ENCODE measurements around the gene SMARCB1. TPM values are rescaled to one million over a fixed set of nuclear protein-coding genes. Genes with fewer than 3 reads are reported as not detected.

SMARCB1 gene
- total RNA-seq, 2 donors from 2014 or later, result 41.4 to 45.9 TPM

DNA sequence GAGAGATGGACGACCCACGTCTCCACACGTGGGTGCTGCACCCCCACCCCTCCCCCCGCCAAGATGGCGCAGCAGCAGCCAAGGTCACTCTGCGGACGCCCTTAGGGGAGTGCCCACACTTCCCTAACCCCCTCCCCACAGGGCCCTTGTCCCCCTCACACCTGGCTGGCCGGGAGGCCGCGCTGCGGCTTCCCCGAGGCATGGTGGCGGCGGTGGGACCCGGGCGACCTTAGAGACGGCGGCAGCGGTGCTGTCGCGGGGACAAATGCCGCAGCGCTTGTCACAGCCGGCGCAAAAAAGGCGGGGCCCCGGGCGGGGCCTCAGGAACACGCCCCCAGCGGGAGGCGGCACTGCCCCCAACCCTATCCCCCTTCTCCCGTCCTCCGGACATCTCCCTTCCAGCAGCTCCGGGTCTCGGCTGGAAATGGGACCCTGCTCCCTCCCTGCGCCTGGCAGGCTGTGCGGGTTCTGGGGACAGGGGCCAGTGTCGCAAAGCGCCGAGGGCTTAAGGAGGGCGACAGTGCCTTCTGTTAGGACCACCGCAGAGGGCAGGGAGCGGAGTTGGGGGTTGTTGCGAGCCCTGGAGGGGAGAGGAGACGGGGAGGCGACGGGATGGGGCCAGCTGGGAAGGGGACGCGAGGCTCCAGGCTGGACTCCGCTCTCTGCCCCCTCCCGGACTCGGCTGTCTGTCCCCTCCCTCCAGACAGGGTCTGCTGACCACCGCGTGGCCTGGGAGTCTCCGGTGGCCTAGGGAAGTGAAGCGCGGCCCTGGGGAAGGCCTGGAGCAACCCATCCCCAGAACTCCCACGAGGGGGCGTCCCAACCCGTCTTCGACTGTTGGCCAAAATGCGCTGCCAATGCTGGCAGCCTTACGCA, 18.9 kb upstream of the SMARCB1 start, which contains the start of gene CHCHD10:
Gene CHCHD10, minus strand, starts transcription at position 300 of the 876 bp plus-strand sequence. Its CDS starts 98 bp downstream, at position 202.
- Histone ChIP-seq H3K4me3 (peak within 1 kb of the TSS; percentile 72 to 74), H3K27me3 (no peaks in the 10 kb centered on the region), H3K4me1 (peaks cover 0 to 60% of the 10 kb centered on the region in 2 donors), H3K27ac (peak within 1 kb of the TSS; percentile 92 to 97), H3K36me3 (peaks cover 17% of the 10 kb centered on the region), H3K9me3 (no peaks in the 10 kb centered on the region)
- DNase-seq (ENCODE audit: low spot score), result peak; percentile 87
- TF ChIP-seq, protein P1, sequence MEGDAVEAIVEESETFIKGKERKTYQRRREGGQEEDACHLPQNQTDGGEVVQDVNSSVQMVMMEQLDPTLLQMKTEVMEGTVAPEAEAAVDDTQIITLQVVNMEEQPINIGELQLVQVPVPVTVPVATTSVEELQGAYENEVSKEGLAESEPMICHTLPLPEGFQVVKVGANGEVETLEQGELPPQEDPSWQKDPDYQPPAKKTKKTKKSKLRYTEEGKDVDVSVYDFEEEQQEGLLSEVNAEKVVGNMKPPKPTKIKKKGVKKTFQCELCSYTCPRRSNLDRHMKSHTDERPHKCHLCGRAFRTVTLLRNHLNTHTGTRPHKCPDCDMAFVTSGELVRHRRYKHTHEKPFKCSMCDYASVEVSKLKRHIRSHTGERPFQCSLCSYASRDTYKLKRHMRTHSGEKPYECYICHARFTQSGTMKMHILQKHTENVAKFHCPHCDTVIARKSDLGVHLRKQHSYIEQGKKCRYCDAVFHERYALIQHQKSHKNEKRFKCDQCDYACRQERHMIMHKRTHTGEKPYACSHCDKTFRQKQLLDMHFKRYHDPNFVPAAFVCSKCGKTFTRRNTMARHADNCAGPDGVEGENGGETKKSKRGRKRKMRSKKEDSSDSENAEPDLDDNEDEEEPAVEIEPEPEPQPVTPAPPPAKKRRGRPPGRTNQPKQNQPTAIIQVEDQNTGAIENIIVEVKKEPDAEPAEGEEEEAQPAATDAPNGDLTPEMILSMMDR (IDR thresholded peaks at IDR 0.05), result peak; percentile 79 to 91

GRCh38 chr22:23769321-23769965, 17.3 kb upstream of the SMARCB1 start:
- TF ChIP-seq, protein P1 (IDR thresholded peaks at IDR 0.05), result no peak
- Histone ChIP-seq H3K4me3 (no peak overlapping the region), H3K27ac (peak overlapping the region in 1 of 2 donors; percentile 97), H3K27me3 (no peaks in the 10 kb centered on the region), H3K9me3 (no peaks in the 10 kb centered on the region), H3K36me3 (peaks cover 17% of the 10 kb centered on the region), H3K4me1 (peaks cover 0 to 60% of the 10 kb centered on the region in 2 donors)
- no peak for DNase-seq (ENCODE audit: low spot score)

GRCh38 chr22:23772315-23772648, 14.5 kb upstream of the SMARCB1 start:
- Histone ChIP-seq H3K4me3 (peak overlapping the region; percentile 41 to 56), H3K27me3 (no peaks in the 10 kb centered on the region), H3K9me3 (no peaks in the 10 kb centered on the region), H3K4me1 (peaks cover 0 to 56% of the 10 kb centered on the region in 2 donors), H3K27ac (peak overlapping the region; percentile 79 to 87), H3K36me3 (no peaks in the 10 kb centered on the region)
- TF ChIP-seq, protein P1 (IDR thresholded peaks at IDR 0.05), result no peak
- no peak for DNase-seq (ENCODE audit: low spot score)

DNA sequence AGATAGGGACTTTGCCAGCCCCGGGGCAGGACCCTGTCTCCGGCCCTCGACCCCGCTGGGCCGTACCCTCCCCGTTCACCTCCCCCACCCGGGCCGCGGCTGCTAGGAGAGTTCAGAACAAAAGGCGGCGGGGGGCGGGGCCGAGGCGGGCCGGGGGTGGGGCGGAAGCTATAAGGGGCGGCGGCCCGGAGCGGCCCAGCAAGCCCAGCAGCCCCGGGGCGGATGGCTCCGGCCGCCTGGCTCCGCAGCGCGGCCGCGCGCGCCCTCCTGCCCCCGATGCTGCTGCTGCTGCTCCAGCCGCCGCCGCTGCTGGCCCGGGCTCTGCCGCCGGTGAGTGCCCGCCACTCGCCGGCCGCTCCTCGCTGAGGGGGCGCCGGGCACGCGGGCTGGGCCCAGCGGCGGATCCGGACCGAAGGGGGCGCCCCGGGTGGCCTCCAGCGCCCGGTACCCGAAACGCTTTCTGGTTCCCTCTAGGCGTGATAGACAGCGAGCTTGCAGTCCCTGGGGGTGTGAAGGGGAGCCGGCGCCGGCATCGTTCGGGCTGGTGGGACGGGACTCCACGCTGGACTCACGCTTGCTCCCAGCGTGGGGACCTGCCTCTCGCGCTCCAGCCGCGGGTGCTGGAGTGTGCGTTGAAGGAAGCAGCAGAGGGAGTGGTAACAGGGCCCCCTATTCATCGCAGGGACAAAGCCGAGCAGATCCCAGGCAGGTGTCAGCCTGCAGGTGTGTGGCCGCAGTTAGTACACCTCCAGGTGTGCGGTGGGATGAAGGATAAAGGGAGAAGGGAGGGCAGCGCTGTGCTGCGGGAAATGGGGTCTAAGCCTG, 13.9 kb upstream of the SMARCB1 start, which contains the start of gene MMP11:
Gene MMP11, plus strand, starts transcription at position 201 of the 825 bp plus-strand sequence. Its CDS starts 22 bp downstream, at position 223.
- Histone ChIP-seq H3K27me3 (no peaks in the 10 kb centered on the region), H3K9me3 (no peaks in the 10 kb centered on the region), H3K27ac (peak within 1 kb of the TSS; percentile 79 to 87), H3K4me3 (peak within 1 kb of the TSS; percentile 41 to 56), H3K4me1 (peaks cover 0 to 60% of the 10 kb centered on the region in 2 donors), H3K36me3 (no peaks in the 10 kb centered on the region)
- TF ChIP-seq, protein P1 (IDR thresholded peaks at IDR 0.05), result no peak
- DNase-seq (ENCODE audit: low spot score), result no peak

DNA sequence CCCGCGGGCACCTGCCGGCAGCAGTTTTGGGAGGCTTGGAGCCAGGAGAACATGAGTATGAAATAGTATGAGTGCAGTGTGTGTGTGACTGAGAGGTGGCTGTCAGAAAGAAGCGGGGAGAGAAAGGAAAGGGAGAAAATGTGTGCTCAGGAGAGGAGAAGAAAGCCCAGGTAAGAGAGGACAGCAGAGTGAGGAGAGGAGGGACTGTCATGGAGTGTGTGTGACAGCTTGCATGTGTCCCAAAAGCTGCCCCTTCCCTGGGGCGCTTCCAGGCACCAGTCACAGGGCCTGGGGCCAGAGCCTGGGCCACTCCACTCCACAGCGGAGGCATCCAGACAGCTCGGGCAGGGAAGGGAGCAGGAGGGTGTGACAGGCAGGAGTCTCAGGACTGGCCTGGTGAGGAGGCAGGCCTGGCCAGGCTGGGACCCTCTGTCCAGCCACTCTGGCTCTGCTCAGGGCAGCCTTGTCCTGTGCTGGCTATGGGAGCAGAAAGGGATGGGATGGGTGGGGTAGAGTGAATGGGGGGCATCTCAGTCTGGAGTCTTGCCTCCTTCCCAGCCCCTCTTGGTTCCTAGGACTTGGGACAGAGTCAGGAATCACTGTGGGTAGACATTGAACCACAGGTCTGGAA, 13.2 kb upstream of the SMARCB1 start:
- Histone ChIP-seq H3K4me3 (peak overlapping the region in 1 of 2 donors; percentile 56), H3K27ac (peak overlapping the region; percentile 79 to 87), H3K9me3 (no peaks in the 10 kb centered on the region), H3K27me3 (no peaks in the 10 kb centered on the region), H3K36me3 (no peaks in the 10 kb centered on the region), H3K4me1 (peaks cover 0 to 58% of the 10 kb centered on the region in 2 donors)
- TF ChIP-seq, protein P1 (IDR thresholded peaks at IDR 0.05), result no peak
- no peak for DNase-seq (ENCODE audit: low spot score)

All from right atrium auricular region (tissue), 2 donors.